ENCODE results near the gene COL21A1.

The COL21A1 gene

DNA sequence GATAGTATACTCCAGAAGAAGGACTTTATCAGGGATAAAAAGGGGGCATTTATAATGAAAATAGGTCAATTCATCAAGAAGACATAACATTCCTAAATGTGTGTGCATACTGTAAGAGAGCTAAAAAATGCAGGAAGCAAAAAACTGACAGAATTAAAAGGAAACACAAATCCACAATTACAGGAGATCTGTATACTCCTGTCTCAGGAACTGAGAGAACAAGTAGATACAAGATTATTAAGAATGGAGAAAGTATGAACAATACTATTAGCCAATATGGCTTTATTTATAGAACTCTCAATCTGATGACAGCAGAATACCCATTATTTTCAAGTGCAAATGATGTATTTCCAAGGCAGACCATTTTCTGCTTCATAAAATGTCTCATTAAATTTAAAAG lies 204.3 kb downstream of the COL21A1 start:
- H3K9me3 ChIP-seq = no peaks in the 10 kb centered on the region
- no peak for TF ChIP-seq Cebpa-rat (IDR thresholded peaks at IDR 0.05)
- no peak overlapping the region for H3K4me2 ChIP-seq
- H3K4me3 ChIP-seq = no peak overlapping the region
- H3K9ac ChIP-seq = no peak overlapping the region
- H3K27ac ChIP-seq = no peak overlapping the region
- H3K27me3 ChIP-seq = no peaks in the 10 kb centered on the region
- H3K4me1 ChIP-seq = peaks cover 11% of the 10 kb centered on the region
- no peaks in the 10 kb centered on the region for H3K36me3 ChIP-seq
- H4K20me1 ChIP-seq = no peaks in the 10 kb centered on the region

- peaks cover 6% of the 10 kb centered on the region for H3K4me1 ChIP-seq
- H4K20me1 ChIP-seq = no peaks in the 10 kb centered on the region
- no peak overlapping the region for H3K4me2 ChIP-seq
- TF ChIP-seq Cebpa-rat (IDR thresholded peaks at IDR 0.05) = no peak
- H3K36me3 ChIP-seq = no peaks in the 10 kb centered on the region
- no peaks in the 10 kb centered on the region for H3K9me3 ChIP-seq
- H3K9ac ChIP-seq = no peak overlapping the region
- no peaks in the 10 kb centered on the region for H3K27me3 ChIP-seq
- no peak overlapping the region for H3K4me3 ChIP-seq
- no peak overlapping the region for H3K27ac ChIP-seq
Observed at GRCh38 chr6:56041591-56041990, 205.8 kb downstream of the COL21A1 start.

DNA sequence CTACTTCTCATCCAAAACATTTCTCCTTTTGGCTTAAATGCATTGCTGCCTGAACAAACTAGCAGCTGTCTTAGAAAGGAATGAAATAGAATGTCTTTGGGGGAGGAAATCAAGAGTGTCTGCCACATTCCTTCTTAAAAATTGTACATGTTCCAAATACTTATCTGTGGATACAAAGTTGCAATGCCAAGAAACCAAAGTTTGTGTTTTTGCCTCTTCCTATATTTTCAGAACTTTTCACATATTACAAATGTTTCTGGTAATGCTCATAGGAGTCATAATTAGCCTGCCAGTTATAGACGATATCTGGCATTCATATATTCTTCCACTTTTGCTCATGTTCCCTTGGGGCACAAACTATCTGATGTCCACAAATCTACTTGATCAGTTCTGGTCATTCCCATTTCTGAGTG lies 206.5 kb downstream of the COL21A1 start:
- H3K9me3 ChIP-seq = no peaks in the 10 kb centered on the region
- no peak overlapping the region for H3K27ac ChIP-seq
- H3K27me3 ChIP-seq = no peaks in the 10 kb centered on the region
- no peak overlapping the region for H3K4me2 ChIP-seq
- H3K36me3 ChIP-seq = no peaks in the 10 kb centered on the region
- TF ChIP-seq Cebpa-rat (IDR thresholded peaks at IDR 0.05) = no peak
- H3K4me3 ChIP-seq = no peak overlapping the region
- no peaks in the 10 kb centered on the region for H3K4me1 ChIP-seq
- no peak overlapping the region for H3K9ac ChIP-seq
- H4K20me1 ChIP-seq = no peaks in the 10 kb centered on the region

DNA sequence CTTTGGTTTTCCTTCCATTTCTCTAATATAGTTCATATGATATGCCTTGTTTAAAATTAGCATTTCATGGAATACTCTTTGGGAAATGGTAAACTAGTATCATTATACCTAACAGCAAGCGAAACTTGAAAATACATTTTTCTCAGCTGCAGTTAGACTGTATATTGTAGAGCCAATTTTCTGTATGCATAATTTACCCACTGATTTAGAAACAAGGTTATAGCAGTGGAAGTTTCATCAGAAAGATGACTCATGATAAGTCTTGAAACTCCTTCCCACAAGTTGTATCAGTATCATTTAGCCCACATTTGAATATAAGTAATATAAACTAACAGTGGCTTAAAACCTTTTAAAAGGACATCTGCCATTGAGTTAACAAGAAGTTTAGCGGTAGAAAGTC lies 207.2 kb downstream of the COL21A1 start:
- H3K27ac ChIP-seq = no peak overlapping the region
- no peak overlapping the region for H3K4me3 ChIP-seq
- H3K9ac ChIP-seq = no peak overlapping the region
- no peaks in the 10 kb centered on the region for H4K20me1 ChIP-seq
- H3K4me2 ChIP-seq = no peak overlapping the region
- no peaks in the 10 kb centered on the region for H3K9me3 ChIP-seq
- no peaks in the 10 kb centered on the region for H3K36me3 ChIP-seq
- no peaks in the 10 kb centered on the region for H3K4me1 ChIP-seq
- no peak for TF ChIP-seq Cebpa-rat (IDR thresholded peaks at IDR 0.05)
- H3K27me3 ChIP-seq = no peaks in the 10 kb centered on the region

- no peaks in the 10 kb centered on the region for H3K4me1 ChIP-seq
- H3K27ac ChIP-seq = no peak overlapping the region
- no peaks in the 10 kb centered on the region for H3K27me3 ChIP-seq
- H3K9me3 ChIP-seq = no peaks in the 10 kb centered on the region
- no peak overlapping the region for H3K4me3 ChIP-seq
- H3K4me2 ChIP-seq = no peak overlapping the region
- H3K9ac ChIP-seq = no peak overlapping the region
- no peaks in the 10 kb centered on the region for H3K36me3 ChIP-seq
- TF ChIP-seq Cebpa-rat (IDR thresholded peaks at IDR 0.05) = no peak
- no peaks in the 10 kb centered on the region for H4K20me1 ChIP-seq
Observed at GRCh38 chr6:56038764-56039163, 208.6 kb downstream of the COL21A1 start.

GRCh38 chr6:56037601-56038000 lies 209.8 kb downstream of the COL21A1 start:
- Histone ChIP-seq H4K20me1 (no peaks in the 10 kb centered on the region), H3K4me2 (no peak overlapping the region), H3K27me3 (no peaks in the 10 kb centered on the region), H3K4me1 (no peaks in the 10 kb centered on the region), H3K9me3 (no peaks in the 10 kb centered on the region), H3K9ac (no peak overlapping the region), H3K4me3 (no peak overlapping the region), H3K27ac (no peak overlapping the region), H3K36me3 (no peaks in the 10 kb centered on the region)
- TF ChIP-seq Cebpa-rat (IDR thresholded peaks at IDR 0.05) = no peak

DNA sequence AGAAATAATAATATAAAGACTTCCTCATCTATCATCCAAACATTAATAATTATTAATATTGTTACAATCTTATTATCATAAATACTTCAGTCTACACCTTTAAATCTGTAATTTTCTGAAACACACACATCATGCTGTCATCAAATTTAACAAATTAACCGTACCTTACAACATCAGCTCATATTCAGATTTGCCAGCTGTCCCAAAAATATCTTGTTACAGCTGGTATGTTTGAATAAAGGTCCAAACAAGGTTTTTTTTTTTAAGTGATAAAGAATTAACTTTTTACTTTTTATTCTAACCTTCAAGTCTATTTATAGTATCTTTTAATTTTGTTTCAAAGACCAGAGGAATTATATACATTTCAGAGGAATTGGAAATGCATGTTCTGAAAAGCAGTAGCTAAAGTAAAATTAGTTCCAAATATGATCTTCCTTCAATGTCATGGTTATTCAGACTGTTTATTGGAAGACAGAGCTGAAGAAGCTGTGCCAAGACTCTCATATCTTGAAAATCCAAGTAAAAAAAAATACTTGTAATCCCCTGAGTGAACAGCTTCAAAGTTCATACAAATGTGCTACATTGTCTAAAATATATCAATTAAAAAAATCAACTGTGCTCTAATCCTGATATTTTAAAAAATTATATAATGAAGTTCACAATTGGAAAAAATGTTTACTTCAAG lies 210.3 kb downstream of the COL21A1 start:
- Histone ChIP-seq H3K9ac (no peak overlapping the region), H3K4me2 (no peak overlapping the region), H3K4me1 (no peaks in the 10 kb centered on the region), H3K4me3 (no peak overlapping the region), H3K27me3 (no peaks in the 10 kb centered on the region), H4K20me1 (no peaks in the 10 kb centered on the region), H3K9me3 (no peaks in the 10 kb centered on the region), H3K27ac (no peak overlapping the region), H3K36me3 (no peaks in the 10 kb centered on the region)
- TF ChIP-seq Cebpa-rat (IDR thresholded peaks at IDR 0.05) = no peak

- H3K36me3 ChIP-seq = no peaks in the 10 kb centered on the region
- no peak overlapping the region for H3K4me3 ChIP-seq
- no peak overlapping the region for H3K27ac ChIP-seq
- no peaks in the 10 kb centered on the region for H3K9me3 ChIP-seq
- no peak overlapping the region for H3K9ac ChIP-seq
- H3K4me2 ChIP-seq = no peak overlapping the region
- no peaks in the 10 kb centered on the region for H3K4me1 ChIP-seq
- no peaks in the 10 kb centered on the region for H3K27me3 ChIP-seq
- no peaks in the 10 kb centered on the region for H4K20me1 ChIP-seq
- no peak for TF ChIP-seq Cebpa-rat (IDR thresholded peaks at IDR 0.05)
Observed at GRCh38 chr6:56033401-56033800, 214.0 kb downstream of the COL21A1 start.

GRCh38 chr6:56032715-56033260 lies 214.6 kb downstream of the COL21A1 start:
- Histone ChIP-seq H3K27me3 (no peaks in the 10 kb centered on the region), H3K4me3 (no peak overlapping the region), H3K9me3 (no peaks in the 10 kb centered on the region), H3K4me1 (no peaks in the 10 kb centered on the region), H3K9ac (no peak overlapping the region), H3K36me3 (no peaks in the 10 kb centered on the region), H4K20me1 (no peaks in the 10 kb centered on the region), H3K4me2 (no peak overlapping the region), H3K27ac (no peak overlapping the region)
- TF ChIP-seq Cebpa-rat (IDR thresholded peaks at IDR 0.05) = no peak

- Histone ChIP-seq H3K4me1 (no peaks in the 10 kb centered on the region), H3K9ac (no peak overlapping the region)
Observed at GRCh38 chr6:56027865-56028264, 219.5 kb downstream of the COL21A1 start.

More at GRCh38 chr6:56027865-56028264, 219.5 kb downstream of the COL21A1 start:
- Histone ChIP-seq H3K4me3 (no peak overlapping the region), H3K36me3 (no peaks in the 10 kb centered on the region), H4K20me1 (no peaks in the 10 kb centered on the region), H3K9me3 (no peaks in the 10 kb centered on the region), H3K27me3 (no peaks in the 10 kb centered on the region), H3K27ac (no peak overlapping the region), H3K4me2 (no peak overlapping the region)
- no peak for TF ChIP-seq Cebpa-rat (IDR thresholded peaks at IDR 0.05)
